Spleen (tissue), 7 donors: Measurements from ENCODE around the gene PDE3A.

Experiments
- POLR2A ChIP-seq, 3 donors: fragments of 450-650 bp; IDR thresholded peaks; one replicate each; pipeline ENCODE4 v1.5.1; 2017; ENCODE audit warnings: antibody characterized with exemption in 3 of 3, mild to moderate bottlenecking in 1 of 3
- TF ChIP-seq, protein P1 (sequence below), 11 experiments: fragments of 200-600 bp in 7 of 11; fragments of 450-650 bp in 4 of 11; sonication (generic) in 4 of 11; IDR thresholded peaks in 8 of 11; conservative IDR thresholded peaks in 3 of 11; 1 replicate in 7 of 11; 2 replicates in 4 of 11; pipeline versions ENCODE4 v1.4.0 to v1.8.0; 2016 to 2021; ENCODE audit warnings: antibody characterized with exemption in 11 of 11, inconsistent platforms in 4 of 11, mild to moderate bottlenecking in 1 of 11
- donor health status: DM: no; HTN: no; CAD: no; lungs with moderate emphysema.
- donor health status: DM: no; HTN: no; CAD: no.
- donor health status: DM: no; HTN: no; CAD: no.

DNA sequence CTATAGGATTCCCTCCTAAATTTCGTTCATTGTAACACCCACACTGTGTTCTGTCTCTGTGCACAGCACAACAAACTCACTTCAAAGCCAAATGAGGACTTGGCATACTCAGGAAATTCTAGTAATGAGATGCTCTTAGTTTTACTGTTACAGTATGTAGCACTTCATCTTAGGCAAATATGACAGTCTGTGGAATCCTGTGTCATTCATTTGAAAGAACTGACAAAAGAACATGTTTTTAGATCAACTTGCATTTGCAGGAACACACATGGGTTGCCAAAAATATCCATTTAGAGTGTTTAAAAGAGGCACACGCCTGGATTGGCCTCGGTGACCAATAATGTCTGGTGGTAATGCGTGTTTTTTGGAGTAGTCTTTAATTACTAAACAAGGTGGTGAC, 56.5 kb downstream of the PDE3A start:
- TF ChIP-seq, protein P1, sequence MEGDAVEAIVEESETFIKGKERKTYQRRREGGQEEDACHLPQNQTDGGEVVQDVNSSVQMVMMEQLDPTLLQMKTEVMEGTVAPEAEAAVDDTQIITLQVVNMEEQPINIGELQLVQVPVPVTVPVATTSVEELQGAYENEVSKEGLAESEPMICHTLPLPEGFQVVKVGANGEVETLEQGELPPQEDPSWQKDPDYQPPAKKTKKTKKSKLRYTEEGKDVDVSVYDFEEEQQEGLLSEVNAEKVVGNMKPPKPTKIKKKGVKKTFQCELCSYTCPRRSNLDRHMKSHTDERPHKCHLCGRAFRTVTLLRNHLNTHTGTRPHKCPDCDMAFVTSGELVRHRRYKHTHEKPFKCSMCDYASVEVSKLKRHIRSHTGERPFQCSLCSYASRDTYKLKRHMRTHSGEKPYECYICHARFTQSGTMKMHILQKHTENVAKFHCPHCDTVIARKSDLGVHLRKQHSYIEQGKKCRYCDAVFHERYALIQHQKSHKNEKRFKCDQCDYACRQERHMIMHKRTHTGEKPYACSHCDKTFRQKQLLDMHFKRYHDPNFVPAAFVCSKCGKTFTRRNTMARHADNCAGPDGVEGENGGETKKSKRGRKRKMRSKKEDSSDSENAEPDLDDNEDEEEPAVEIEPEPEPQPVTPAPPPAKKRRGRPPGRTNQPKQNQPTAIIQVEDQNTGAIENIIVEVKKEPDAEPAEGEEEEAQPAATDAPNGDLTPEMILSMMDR (IDR thresholded peaks at IDR 0.05 in 8 of 11, conservative IDR thresholded peaks at IDR 0.05 in 3 of 11), result no peak
- no peak for TF ChIP-seq POLR2A (IDR thresholded peaks at IDR 0.05)
